A549 (cell line): ENCODE measurements around the gene PPP4R1. TPM values are rescaled to one million over a fixed set of nuclear protein-coding genes. Genes with fewer than 3 reads are reported as not detected.
A peak's percentile ranks its signal among the peaks of the same experiment; 100 is the strongest.

Source experiments
- ATAC-seq, 2 experiments: fragments of 200-7000 bp in 1 of 2; fragments of >200 bp in 1 of 2; cut with Nextera tagmentation in 1 of 2; cut with Tn5 transposase in 1 of 2; 3 replicates each; pipeline versions ENCODE4 v1.8.0 to v1.9.1; 2018 to 2020; ENCODE audit warnings: mild to moderate bottlenecking in 1 of 2, moderate library complexity in 1 of 2
- CTCF ChIA-PET: fragments of 300-600 bp; sonication (Branson Sonifier 250); formaldehyde crosslinking; extraction: SDS; loops from one replicate; lab custom pipeline; 2021; ENCODE audit warnings: antibody characterized with exemption, inconsistent platforms; lab: Yijun Ruan, JAX
- POLR2A ChIA-PET: fragments of 350-600 bp; formaldehyde crosslinking; extraction: SDS; loops from one replicate; lab custom pipeline; 2021; ENCODE audit warnings: antibody characterized with exemption, inconsistent platforms; lab: Yijun Ruan, JAX
- DNase-seq, 2 experiments: peaks; one replicate each; pipeline versions ENCODE4 v3.0.0 to v3.0.0-alpha.2; 2011 to 2016; ENCODE audit warnings: low read depth in 1 of 2, low spot score in 1 of 2
- FAIRE-seq: peaks from 2 replicates; lab custom pipeline; 2011; peaks lifted over from hg19 to GRCh38; lab: Jason Lieb, UNC
- H3K27ac ChIP-seq, 2 experiments: fragments of >200 bp; sonication (Bioruptor Twin); formaldehyde crosslinking; 3 replicates each; pipeline ENCODE4 v1.5.1; 2016 to 2017
- H3K4me1 ChIP-seq: fragments of >200 bp; sonication (Bioruptor Twin); formaldehyde crosslinking; 3 replicates; pipeline ENCODE4 v1.6.1; 2016
- H3K4me2 ChIP-seq: fragments of >200 bp; sonication (Bioruptor Twin); formaldehyde crosslinking; 3 replicates; pipeline ENCODE4 v1.6.1; 2016
- H3K4me3 ChIP-seq: fragments of >200 bp; sonication (Bioruptor Twin); formaldehyde crosslinking; 3 replicates; pipeline ENCODE4 v1.5.1; 2016
- H3K9me3 ChIP-seq: fragments of >200 bp; sonication (Bioruptor Twin); formaldehyde crosslinking; 3 replicates; pipeline ENCODE4 v1.6.1; 2016
- ATOH8 ChIP-seq: fragments of 250-450 bp; sonication (Bioruptor Pico); IDR thresholded peaks from 2 replicates; pipeline ENCODE4 v1.5.0; 2020; ENCODE audit warnings: low read depth, mild to moderate bottlenecking, moderate library complexity
- BCL3 ChIP-seq: fragments of >200 bp; sonication (Bioruptor Twin); formaldehyde crosslinking; IDR thresholded peaks from 3 replicates; pipeline ENCODE4 v1.6.1; 2016
- CBX2 ChIP-seq: fragments of 200-600 bp; sonication (generic); IDR thresholded peaks from 2 replicates; pipeline ENCODE4 v1.6.1; 2016; ENCODE audit warnings: low read depth, mild to moderate bottlenecking, borderline replicate concordance
- CBX8 ChIP-seq: fragments of 200-600 bp; sonication (generic); IDR thresholded peaks from 2 replicates; pipeline ENCODE4 v1.6.1; 2016
- CEBPB ChIP-seq, 2 experiments: fragments of >200 bp in 1 of 2; sonication (Bioruptor Twin) in 1 of 2; formaldehyde crosslinking in 1 of 2; IDR thresholded peaks; 2 replicates each; pipeline ENCODE4 v1.6.1; 2012 to 2016
- CHD2 ChIP-seq: fragments of 150-350 bp; IDR thresholded peaks from 2 replicates; pipeline ENCODE4 v1.6.1; 2014; ENCODE audit warnings: low read length; ENCODE audit not compliant: partially characterized antibody
- CHD4 ChIP-seq: fragments of 200-600 bp; sonication (generic); IDR thresholded peaks from 2 replicates; pipeline ENCODE4 v1.6.1; 2016; ENCODE audit warnings: antibody characterized with exemption, mild to moderate bottlenecking, borderline replicate concordance
- EHF ChIP-seq: fragments of 250-450 bp; sonication (Bioruptor Pico); IDR thresholded peaks from 2 replicates; pipeline ENCODE4 v1.5.0; 2020; ENCODE audit warnings: mild to moderate bottlenecking
- ELK1 ChIP-seq: fragments of 150-350 bp; IDR thresholded peaks from 2 replicates; pipeline ENCODE4 v1.6.1; 2014; ENCODE audit warnings: low read depth, mild to moderate bottlenecking, low read length
- EP300 ChIP-seq, 2 experiments: fragments of >200 bp; sonication (Bioruptor Twin); formaldehyde crosslinking; IDR thresholded peaks; 2 replicates in 1 of 2; 3 replicates in 1 of 2; pipeline ENCODE4 v1.6.1; 2016 to 2017
- FOSL2 ChIP-seq, 2 experiments: fragments of 450-650 bp in 1 of 2; fragments of >200 bp in 1 of 2; sonication (Bioruptor Twin) in 1 of 2; formaldehyde crosslinking; IDR thresholded peaks; 2 replicates each; pipeline versions ENCODE4 v1.5.0 to v1.6.1; 2016 to 2020; ENCODE audit warnings: mild to moderate bottlenecking in 1 of 2, moderate library complexity in 1 of 2
- FOXS1 ChIP-seq: fragments of 250-450 bp; sonication (Bioruptor Pico); IDR thresholded peaks from 2 replicates; pipeline ENCODE4 v1.5.0; 2020; ENCODE audit warnings: mild to moderate bottlenecking, moderate library complexity
- GATA3 ChIP-seq: IDR thresholded peaks from 2 replicates; pipeline ENCODE4 v1.6.1; 2012; ENCODE audit warnings: borderline replicate concordance
- HMGXB4 ChIP-seq: fragments of 250-450 bp; sonication (Bioruptor Pico); IDR thresholded peaks from 2 replicates; pipeline ENCODE4 v1.5.0; 2021; ENCODE audit warnings: mild to moderate bottlenecking, moderate library complexity, borderline replicate concordance
- HOXA7 ChIP-seq: fragments of 250-450 bp; sonication (Bioruptor Pico); IDR thresholded peaks from 2 replicates; pipeline ENCODE4 v1.5.0; 2020; ENCODE audit warnings: mild to moderate bottlenecking, moderate library complexity
- HOXB13 ChIP-seq: fragments of 250-450 bp; sonication (Bioruptor Pico); IDR thresholded peaks from 2 replicates; pipeline ENCODE4 v1.5.0; 2020; ENCODE audit warnings: low read depth, mild to moderate bottlenecking, moderate library complexity
- HOXB5 ChIP-seq: fragments of 250-450 bp; sonication (Bioruptor Pico); IDR thresholded peaks from 2 replicates; pipeline ENCODE4 v1.5.0; 2020; ENCODE audit warnings: mild to moderate bottlenecking, moderate library complexity
- JUN ChIP-seq, 2 experiments: fragments of >200 bp; sonication (Bioruptor Twin); formaldehyde crosslinking; IDR thresholded peaks; 2 replicates in 1 of 2; 3 replicates in 1 of 2; pipeline ENCODE4 v1.6.1; 2016 to 2017
- JUNB ChIP-seq: fragments of >200 bp; sonication (Bioruptor Twin); formaldehyde crosslinking; IDR thresholded peaks from 2 replicates; pipeline ENCODE4 v1.6.1; 2016
- KDM5A ChIP-seq: fragments of 200-600 bp; sonication (generic); IDR thresholded peaks from 2 replicates; pipeline ENCODE4 v1.6.1; 2016; ENCODE audit warnings: antibody characterized with exemption, mild to moderate bottlenecking
- MAFK ChIP-seq: fragments of 450-650 bp; IDR thresholded peaks from 2 replicates; pipeline ENCODE4 v1.6.1; 2014; ENCODE audit not compliant: partially characterized antibody
- MYC ChIP-seq: IDR thresholded peaks from 2 replicates; pipeline ENCODE4 v1.6.1; 2012; ENCODE audit warnings: mild to moderate bottlenecking, inconsistent platforms, low read length, improper control_type of control experiment, borderline replicate concordance
- NFE2L2 ChIP-seq: fragments of 150-350 bp; conservative IDR thresholded peaks from 2 replicates; pipeline ENCODE4 v1.6.1; 2014; ENCODE audit warnings: low read length
- PBX3 ChIP-seq: IDR thresholded peaks from 2 replicates; pipeline ENCODE4 v1.6.1; 2012
- PHF8 ChIP-seq: fragments of 200-600 bp; sonication (generic); IDR thresholded peaks from 2 replicates; pipeline ENCODE4 v1.6.1; 2016; ENCODE audit warnings: low read depth, mild to moderate bottlenecking, antibody characterized with exemption, moderate library complexity, borderline replicate concordance
- POLR2AphosphoS2 ChIP-seq: conservative IDR thresholded peaks from 2 replicates; pipeline ENCODE4 v1.6.1; 2012; ENCODE audit warnings: low read length, improper control_type of control experiment, inconsistent platforms
- RAD21 ChIP-seq, 2 experiments: fragments of >200 bp in 1 of 2; sonication (Bioruptor Twin) in 1 of 2; formaldehyde crosslinking in 1 of 2; IDR thresholded peaks in 1 of 2; conservative IDR thresholded peaks in 1 of 2; 2 replicates in 1 of 2; 3 replicates in 1 of 2; pipeline ENCODE4 v1.6.1; 2012 to 2018; ENCODE audit warnings: inconsistent platforms in 1 of 2
- RARB ChIP-seq: fragments of 250-450 bp; sonication (Bioruptor Pico); IDR thresholded peaks from 2 replicates; pipeline ENCODE4 v1.8.0; 2021; ENCODE audit warnings: mild to moderate bottlenecking, moderate library complexity
- RNF2 ChIP-seq: fragments of 200-600 bp; sonication (generic); IDR thresholded peaks from 2 replicates; pipeline ENCODE4 v1.6.1; 2016; ENCODE audit warnings: low read depth, mild to moderate bottlenecking, antibody characterized with exemption, moderate library complexity, borderline replicate concordance
- ZC3H11A ChIP-seq: fragments of 450-650 bp; IDR thresholded peaks from 2 replicates; pipeline ENCODE4 v1.6.1; 2014; ENCODE audit warnings: antibody characterized with exemption, mild to moderate bottlenecking
- ZNF302 ChIP-seq: fragments of 250-450 bp; sonication (Bioruptor Pico); IDR thresholded peaks from 2 replicates; pipeline ENCODE4 v1.9.0; 2021; ENCODE audit warnings: inconsistent platforms, mild to moderate bottlenecking, moderate library complexity
- WGBS: methylation state at CpG from one replicate; pipeline ENCODE4 v1.1.6; 2017; ENCODE audit errors: missing lambda C conversion rate; 5-methylcytosine and 5-hydroxymethylcytosine counted together
- polyA plus RNA-seq, 4 experiments: library from polyadenylated mRNA; depleted of rRNA in 3 of 4; stranded (reverse); fragments of >200 nt; fragmentation: RNase III in 1 of 4; extraction: RNeasy Plus Mini Kit Qiagen cat#74134 plus additional on column Dnase treatment in 1 of 4; gene quantifications; 2 replicates in 3 of 4; 3 replicates in 1 of 4; pipeline ENCODE4 v1.2.3, GENCODE V29; 2011 to 2017

The PPP4R1 gene
- polyA plus RNA-seq, 2 of the 4 experiments (the other 2 are of a cell fraction), result 40.1 to 97.3 TPM

GRCh38 chr18:9648431-9649163 lies 34.2 kb upstream of the PPP4R1 start (continued):
- TF ChIP-seq RAD21 (conservative IDR thresholded peaks at IDR 0.05 in 1 of 2, IDR thresholded peaks at IDR 0.05 in 1 of 2) (no peak), ZC3H11A (no peak), HMGXB4 (CRISPR knock-in tag) (no peak), ATOH8 (CRISPR knock-in tag) (no peak), CHD2 (no peak)

GRCh38 chr18:9647496-9648323 lies 33.4 kb upstream of the PPP4R1 start:
- DNase-seq (peak in 1 of 2 experiments; percentile 79), FAIRE-seq (no peak), ATAC-seq (peak; percentile 42 to 64; a peak in 4 of 6 replicates)
- 24% methylated on average over 8 of the region's 8 CpGs for WGBS
- CTCF ChIA-PET, result interaction anchor here (0.8 to 2.4 kb wide), 4 partner anchors 11 to 31 kb away, joined by 3 to 9 read pairs (median 4); no protein-coding TSS in a partner anchor
- POLR2A ChIA-PET, result interaction anchor here (1.1 kb wide), 1 partner anchor 32 kb away, joined by 4 read pairs; no protein-coding TSS in a partner anchor
- H3K9me3 ChIP-seq, result no peaks in the 10 kb centered on the region
- H3K4me3 ChIP-seq, result 0 out of 3 replicates have a peak overlapping the region, but pooled peaks have one; percentile 13
- peak overlapping the region; percentile 80 to 83 for H3K27ac ChIP-seq
- H3K4me1 ChIP-seq, result peaks cover 44% of the 10 kb centered on the region
- H3K4me2 ChIP-seq, result peak overlapping the region; percentile 81
- TF ChIP-seq HOXB13 (CRISPR knock-in tag) (no peak), ZNF302 (CRISPR knock-in tag) (no peak), GATA3 (no peak), EP300 (IDR thresholded peaks at IDR 0.05) (no peak), EHF (0 out of 2 replicates have a peak, but pooled peaks have one; percentile 23), RNF2 (no peak), JUN (IDR thresholded peaks at IDR 0.05) (no peak), KDM5A (no peak), PHF8 (no peak), MAFK (peak; percentile 90), HOXA7 (CRISPR knock-in tag) (no peak), ELK1 (no peak), RARB (CRISPR knock-in tag) (no peak), FOSL2 (IDR thresholded peaks at IDR 0.05) (no peak), FOSL2 (CRISPR knock-in tag; IDR thresholded peaks at IDR 0.05) (no peak), JUNB (no peak), CHD4 (no peak), NFE2L2 (peak; percentile 52), FOXS1 (no peak), BCL3 (no peak), HOXB5 (CRISPR knock-in tag) (peak; percentile 57), CBX2 (no peak), MYC (no peak), PBX3 (no peak), CEBPB (IDR thresholded peaks at IDR 0.05) (peak in 1 of 2 experiments; percentile 41; a peak in 1 of 4 replicates), POLR2AphosphoS2 (no peak), CBX8 (no peak), CHD2 (no peak)
